ENCODE results near the gene TMEM200C. TPM values are rescaled to one million over a fixed set of nuclear protein-coding genes. Genes with fewer than 3 reads are reported as not detected.

Gene TMEM200C
- total and polyA plus RNA-seq, 9 of the 15 experiments (the other 6 are each of a cell fraction or from before 2014, with no cell fraction given) = 0.04 TPM; not detected in 8

GRCh38 chr18:5874336-5874735 lies 21.0 kb downstream of the TMEM200C start:
- Histone ChIP-seq H3K4me2 (ENCODE audit: insufficient read depth, low read length) (no peak overlapping the region), H3K79me2 (ENCODE audit: control insufficient read depth, insufficient read depth, low read length) (no peaks in the 10 kb centered on the region), H3K36me3 (ENCODE audit: control insufficient read depth, insufficient read depth, low read length) (no peaks in the 10 kb centered on the region), H3K9me3 (replicated peaks; ENCODE audit: control insufficient read depth, insufficient read depth, low read depth, low read length) (no peaks in the 10 kb centered on the region), H3K27me3 (ENCODE audit: control insufficient read depth in 2 of 2, insufficient read depth in 2 of 2, low read length in 2 of 2) (no peaks in the 10 kb centered on the region), H4K20me1 (replicated peaks; ENCODE audit: control insufficient read depth, insufficient read depth, low read length) (no peaks in the 10 kb centered on the region), H3K4me3 (no peak overlapping the region), H3K9ac (ENCODE audit: insufficient read depth in 1 of 2, low read depth in 2 of 2, low read length in 2 of 2) (no peak overlapping the region), H3K4me1 (replicated peaks in 1 of 2; ENCODE audit: control insufficient read depth in 2 of 2, insufficient read depth in 2 of 2, low read length in 2 of 2) (no peaks in the 10 kb centered on the region), H2AFZ (ENCODE audit: low read depth, low read length) (no peak overlapping the region), H3K27ac (ENCODE audit: extremely low read depth, low read depth, low read length) (no peak overlapping the region), H3K9me1 (ENCODE audit: control insufficient read depth, insufficient read depth, low read length) (no peaks in the 10 kb centered on the region)
- intact Hi-C loops (cut with micrococcal nuclease) (loop anchor here (10.0 kb wide), 1 partner anchor 610 kb away; no protein-coding TSS in a partner anchor), in situ Hi-C loops (cut with MboI) (loop anchor here (10.0 kb wide), 1 partner anchor 1010 kb away; no protein-coding TSS in a partner anchor)
- FAIRE-seq = no peak
- POLR2A ChIA-PET = interaction anchor here (0.6 kb wide), 1 partner anchor 14 kb away, joined by 3 read pairs; no protein-coding TSS in a partner anchor
- no peak for TF ChIP-seq CREBBP (IDR thresholded peaks at IDR 0.05; ENCODE audit: low read depth, low read length)
- no peak for TF ChIP-seq ZNF655 (CRISPR knock-in tag; IDR thresholded peaks at IDR 0.05)
- peak; percentile 17; the same call in 1 of the 2 replicates for TF ChIP-seq ZNF316 (IDR thresholded peaks at IDR 0.05)
- no peak for TF ChIP-seq KLF1 (tag; IDR thresholded peaks at IDR 0.05)
- no peak for TF ChIP-seq FOXJ2 (tag; IDR thresholded peaks at IDR 0.05)
- ATAC-seq = no peak
- BruUV-seq (replicated peaks) = no TSS peak
- no peak for DNase-seq (ENCODE audit: extremely low read depth in 1 of 4, low spot score in 3 of 4)
- CTCF ChIA-PET (ENCODE audit: low intra/inter-chr PET ratio) = no interaction called here

GRCh38 chr18:5872886-5873285 lies 22.4 kb downstream of the TMEM200C start:
- FAIRE-seq = no peak
- in situ Hi-C loops (cut with MboI) = loop anchor here (10.0 kb wide), 1 partner anchor 1012 kb away; no protein-coding TSS in a partner anchor
- TF ChIP-seq HSF4 (CRISPR knock-in tag; IDR thresholded peaks at IDR 0.05; ENCODE audit: borderline replicate concordance) (no peak), DLX4 (CRISPR knock-in tag; IDR thresholded peaks at IDR 0.05) (no peak), CTBP1 (IDR thresholded peaks at IDR 0.05; ENCODE audit: borderline replicate concordance) (no peak), KAT8 (IDR thresholded peaks at IDR 0.05; ENCODE audit: low read depth) (no peak), ZNF274 (IDR thresholded peaks at IDR 0.05; ENCODE audit: borderline replicate concordance, low read depth, low read length) (no peak), POLR2G (IDR thresholded peaks at IDR 0.05; ENCODE audit: low read depth, low read length) (no peak), FOXO4 (CRISPR knock-in tag; IDR thresholded peaks at IDR 0.05) (no peak), ATF2 (CRISPR knock-in tag; IDR thresholded peaks at IDR 0.05) (no peak)

More at GRCh38 chr18:5872886-5873285, 22.4 kb downstream of the TMEM200C start:
- ChIA-PET POLR2A (no interaction called here), CTCF (ENCODE audit: low intra/inter-chr PET ratio) (no interaction called here)
- no peak overlapping the region for H3K27ac ChIP-seq (ENCODE audit: extremely low read depth, low read depth, low read length)
- H3K4me3 ChIP-seq = no peak overlapping the region
- intact Hi-C loops (cut with micrococcal nuclease) = loop anchor here (10.0 kb wide), 1 partner anchor 612 kb away; no protein-coding TSS in a partner anchor
- H3K4me1 ChIP-seq (replicated peaks in 1 of 2; ENCODE audit: control insufficient read depth in 2 of 2, insufficient read depth in 2 of 2, low read length in 2 of 2) = no peaks in the 10 kb centered on the region
- no TSS peak for BruUV-seq (replicated peaks)
- DNase-seq (ENCODE audit: extremely low read depth in 1 of 4, low spot score in 3 of 4) (no peak), ATAC-seq (no peak)
- no peaks in the 10 kb centered on the region for H3K36me3 ChIP-seq (ENCODE audit: control insufficient read depth, insufficient read depth, low read length)
- H3K27me3 ChIP-seq (ENCODE audit: control insufficient read depth in 2 of 2, insufficient read depth in 2 of 2, low read length in 2 of 2) = no peaks in the 10 kb centered on the region
- no peak overlapping the region for H3K9ac ChIP-seq (ENCODE audit: insufficient read depth in 1 of 2, low read depth in 2 of 2, low read length in 2 of 2)
- H3K4me2 ChIP-seq (ENCODE audit: insufficient read depth, low read length) = no peak overlapping the region
- H3K9me3 ChIP-seq (replicated peaks; ENCODE audit: control insufficient read depth, insufficient read depth, low read depth, low read length) = no peaks in the 10 kb centered on the region
- H2AFZ ChIP-seq (ENCODE audit: low read depth, low read length) = no peak overlapping the region
- H3K79me2 ChIP-seq (ENCODE audit: control insufficient read depth, insufficient read depth, low read length) = no peaks in the 10 kb centered on the region
- no peaks in the 10 kb centered on the region for H4K20me1 ChIP-seq (replicated peaks; ENCODE audit: control insufficient read depth, insufficient read depth, low read length)
- 3% methylated on average over 3 of the region's 3 CpGs for WGBS (ENCODE audit: insufficient coverage, low coverage, missing lambda C conversion rate)
- H3K9me1 ChIP-seq (ENCODE audit: control insufficient read depth, insufficient read depth, low read length) = no peaks in the 10 kb centered on the region
